NCI-H1694 treated with DMSO at 0.1 percent for 48 hours (cell line): ENCODE results near the gene NAPEPLD.
"Not testable (repeated sequence)": the region's sequence is repeated elsewhere in the genome, so short reads cannot be mapped to it uniquely, and the experiment has no call there.

ENCODE experiments used
- DNase-seq: peaks from one replicate; lab custom pipeline; 2025; lab: John Stamatoyannopoulos, UW

Gene NAPEPLD

GRCh38 chr7:103065667-103066066 is 83.2 kb downstream of the NAPEPLD start:
- peak; percentile 5 for DNase-seq

- no peak for DNase-seq
These were observed 85.0 kb downstream of the NAPEPLD start for GRCh38 chr7:103063895-103064294.

- no peak for DNase-seq
These were observed 89.4 kb downstream of the NAPEPLD start for GRCh38 chr7:103059471-103059870.

GRCh38 chr7:103058122-103058521 is 90.8 kb downstream of the NAPEPLD start:
- DNase-seq, result no peak

- DNase-seq, result not testable (repeated sequence)
These were observed 92.9 kb downstream of the NAPEPLD start for GRCh38 chr7:103056006-103056405.

GRCh38 chr7:103051519-103051918 is 97.4 kb downstream of the NAPEPLD start:
- no peak for DNase-seq
